Large intestine (tissue), 1 donor: ENCODE results near the gene SPSB1. TPM values are rescaled to one million over a fixed set of nuclear protein-coding genes. Genes with fewer than 3 reads are reported as not detected.

Experiments used
- polyA plus RNA-seq: library from polyadenylated mRNA; unstranded; fragments of 120-200 nt; gene quantifications from one replicate; pipeline ENCODE4 v1.2.1, GENCODE V29; 2013

Gene SPSB1
- polyA plus RNA-seq, 1 donor, result 23.7 TPM

Other genes with a start within 250 kb of the SPSB1 start
- gene SLC2A5, start 223.3 kb upstream of the SPSB1 start, polyA plus RNA-seq, result 87.3 TPM
- 27.8 TPM for gene GPR157, start 163.8 kb upstream of the SPSB1 start, polyA plus RNA-seq
- 36.6 TPM for gene H6PD, start 58.1 kb upstream of the SPSB1 start, polyA plus RNA-seq
- gene SLC25A33, start 246.6 kb downstream of the SPSB1 start, polyA plus RNA-seq, result 6.0 TPM